GM19035 (cell line): ENCODE measurements around the gene COBLL1.

Experiments
- ATAC-seq: cut with Tn5 transposase; IDR thresholded peaks from one replicate; pipeline ENCODE4 v1.9.1; 2021; ENCODE audit not compliant: unreplicated experiment

The COBLL1 gene

GRCh38 chr2:164859251-164859818 is 17.7 kb upstream of the COBLL1 start:
- no peak for ATAC-seq

- no peak for ATAC-seq
These were observed 10.5 kb upstream of the COBLL1 start for GRCh38 chr2:164852086-164852485.

- no peak for ATAC-seq
These were observed 8.6 kb upstream of the COBLL1 start for GRCh38 chr2:164850235-164850634.

- ATAC-seq, result no peak
These were observed 7.9 kb upstream of the COBLL1 start for GRCh38 chr2:164849506-164849905.

GRCh38 chr2:164847981-164848741 is 6.5 kb upstream of the COBLL1 start:
- no peak for ATAC-seq

GRCh38 chr2:164847291-164847690 is 5.7 kb upstream of the COBLL1 start:
- ATAC-seq, result no peak

- no peak for ATAC-seq
These were observed 4.7 kb upstream of the COBLL1 start for GRCh38 chr2:164846276-164846675.

GRCh38 chr2:164843346-164843911 is 1.8 kb upstream of the COBLL1 start:
- ATAC-seq, result no peak

GRCh38 chr2:164842624-164842966 is 972 bp upstream of the COBLL1 start:
- ATAC-seq, result no peak

- peak; percentile 67 for ATAC-seq
These were observed 499 bp downstream of the COBLL1 start for GRCh38 chr2:164840930-164841718.

- ATAC-seq, result no peak
These were observed 1.1 kb downstream of the COBLL1 start for GRCh38 chr2:164840458-164840929.

GRCh38 chr2:164839914-164840457 is 1.6 kb downstream of the COBLL1 start:
- no peak for ATAC-seq

GRCh38 chr2:164837807-164838206 is 3.8 kb downstream of the COBLL1 start:
- no peak for ATAC-seq

- ATAC-seq, result no peak
These were observed 4.7 kb downstream of the COBLL1 start for GRCh38 chr2:164836907-164837306.

- no peak for ATAC-seq
These were observed 6.3 kb downstream of the COBLL1 start for GRCh38 chr2:164835302-164835701.

- ATAC-seq, result no peak
These were observed 9.7 kb downstream of the COBLL1 start for GRCh38 chr2:164831887-164832286.

GRCh38 chr2:164831180-164831579 is 10.4 kb downstream of the COBLL1 start:
- no peak for ATAC-seq

GRCh38 chr2:164826293-164827243 is 15.1 kb downstream of the COBLL1 start:
- ATAC-seq, result no peak

- ATAC-seq, result no peak
These were observed 16.8 kb downstream of the COBLL1 start for GRCh38 chr2:164824872-164825271.

- no peak for ATAC-seq
These were observed 18.5 kb downstream of the COBLL1 start for GRCh38 chr2:164823126-164823525.
